ENCODE results near the gene LHFPL5. TPM values are rescaled to one million over a fixed set of nuclear protein-coding genes. Genes with fewer than 3 reads are reported as not detected.

LHFPL5 gene
- total RNA-seq, 1 donor from 2014 or later = not detected

DNA sequence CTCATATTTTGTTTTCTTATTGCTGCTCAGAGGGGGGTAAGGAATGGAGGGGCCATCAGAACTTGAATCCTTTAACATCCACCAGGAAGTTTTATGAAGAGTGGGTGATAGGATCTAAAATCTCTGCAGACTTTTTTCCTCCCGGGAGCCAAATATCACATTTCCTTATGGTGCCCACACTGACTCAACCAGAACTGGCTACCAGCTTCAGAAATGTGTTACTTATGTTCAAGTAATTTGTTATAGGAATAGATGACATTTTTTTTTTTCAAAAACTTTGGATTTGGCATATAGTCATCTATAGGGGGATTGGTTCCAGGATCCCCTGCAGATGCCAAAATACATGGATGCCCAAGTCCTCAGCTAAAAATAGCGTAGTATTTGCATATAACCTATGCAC, 18.4 kb downstream of the LHFPL5 start:
- intact Hi-C loops (cut with DNase I) = no loop called here
- Histone ChIP-seq H3K36me3 (no peaks in the 10 kb centered on the region), H3K4me3 (no peak overlapping the region), H3K4me1 (no peaks in the 10 kb centered on the region), H3K9me3 (no peaks in the 10 kb centered on the region), H3K27ac (no peak overlapping the region), H3K27me3 (ENCODE audit: low read depth) (no peaks in the 10 kb centered on the region)
- DNase-seq = no peak
- TF ChIP-seq, protein P1, sequence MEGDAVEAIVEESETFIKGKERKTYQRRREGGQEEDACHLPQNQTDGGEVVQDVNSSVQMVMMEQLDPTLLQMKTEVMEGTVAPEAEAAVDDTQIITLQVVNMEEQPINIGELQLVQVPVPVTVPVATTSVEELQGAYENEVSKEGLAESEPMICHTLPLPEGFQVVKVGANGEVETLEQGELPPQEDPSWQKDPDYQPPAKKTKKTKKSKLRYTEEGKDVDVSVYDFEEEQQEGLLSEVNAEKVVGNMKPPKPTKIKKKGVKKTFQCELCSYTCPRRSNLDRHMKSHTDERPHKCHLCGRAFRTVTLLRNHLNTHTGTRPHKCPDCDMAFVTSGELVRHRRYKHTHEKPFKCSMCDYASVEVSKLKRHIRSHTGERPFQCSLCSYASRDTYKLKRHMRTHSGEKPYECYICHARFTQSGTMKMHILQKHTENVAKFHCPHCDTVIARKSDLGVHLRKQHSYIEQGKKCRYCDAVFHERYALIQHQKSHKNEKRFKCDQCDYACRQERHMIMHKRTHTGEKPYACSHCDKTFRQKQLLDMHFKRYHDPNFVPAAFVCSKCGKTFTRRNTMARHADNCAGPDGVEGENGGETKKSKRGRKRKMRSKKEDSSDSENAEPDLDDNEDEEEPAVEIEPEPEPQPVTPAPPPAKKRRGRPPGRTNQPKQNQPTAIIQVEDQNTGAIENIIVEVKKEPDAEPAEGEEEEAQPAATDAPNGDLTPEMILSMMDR (IDR thresholded peaks at IDR 0.05) = no peak
- no peak for ATAC-seq

DNA sequence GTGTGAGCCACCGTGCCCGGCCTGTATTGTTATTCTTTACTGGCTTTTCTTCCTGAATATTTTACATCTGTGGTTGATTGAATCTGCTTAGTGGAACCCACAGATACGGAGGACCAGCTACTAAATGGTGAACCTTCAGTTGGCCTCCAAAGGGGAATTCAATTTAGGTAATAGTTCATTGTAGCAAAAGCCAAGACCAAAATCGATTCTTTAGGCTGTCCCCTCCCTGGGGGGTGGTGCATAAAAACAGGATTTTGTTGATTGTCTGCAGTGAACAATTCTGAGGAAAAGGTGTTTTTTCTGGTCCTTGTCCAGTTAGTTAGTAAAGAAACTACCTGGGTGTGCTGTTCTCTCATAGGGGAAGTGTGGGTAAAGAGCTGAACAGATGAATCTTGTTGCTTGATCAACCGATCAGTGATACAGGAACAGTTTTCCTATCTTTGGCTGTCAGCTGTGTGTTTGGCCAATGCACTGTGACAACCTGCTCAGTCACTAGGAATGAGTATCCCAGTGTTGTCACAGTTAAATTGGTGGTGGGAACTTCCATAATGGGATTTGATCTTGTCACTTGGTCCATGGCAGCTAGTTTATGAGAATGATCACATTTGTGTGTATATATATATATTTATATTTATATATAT, 19.5 kb downstream of the LHFPL5 start:
- H3K36me3 ChIP-seq = no peaks in the 10 kb centered on the region
- no peaks in the 10 kb centered on the region for H3K9me3 ChIP-seq
- DNase-seq (no peak), ATAC-seq (no peak)
- H3K4me3 ChIP-seq = no peak overlapping the region
- TF ChIP-seq, protein P1 (IDR thresholded peaks at IDR 0.05) = no peak
- H3K27ac ChIP-seq = no peak overlapping the region
- intact Hi-C loops (cut with DNase I) = no loop called here
- H3K4me1 ChIP-seq = no peaks in the 10 kb centered on the region
- H3K27me3 ChIP-seq (ENCODE audit: low read depth) = no peaks in the 10 kb centered on the region

DNA sequence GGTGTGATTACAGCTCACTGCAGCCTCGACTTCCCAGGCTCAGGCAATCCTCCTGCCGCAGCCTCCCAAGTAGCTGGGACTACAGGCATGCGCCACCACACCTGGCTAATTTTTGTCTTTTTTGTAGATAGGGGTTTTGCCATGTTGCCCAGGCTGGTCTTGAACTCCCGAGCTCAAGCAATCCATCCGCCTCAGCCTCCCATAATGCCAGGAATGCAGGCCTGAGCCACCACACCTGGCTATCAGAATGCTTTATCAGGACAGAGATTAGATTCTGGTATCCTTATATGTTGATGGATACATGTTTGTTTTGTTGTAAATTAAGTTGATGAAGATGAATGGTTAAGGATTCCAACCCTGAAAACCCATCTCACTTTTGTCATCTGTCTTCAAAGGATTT, 24.2 kb downstream of the LHFPL5 start:
- Histone ChIP-seq H3K27ac (no peak overlapping the region), H3K9me3 (no peaks in the 10 kb centered on the region), H3K27me3 (ENCODE audit: low read depth) (no peaks in the 10 kb centered on the region), H3K4me1 (no peaks in the 10 kb centered on the region), H3K4me3 (no peak overlapping the region), H3K36me3 (peaks cover 12% of the 10 kb centered on the region)
- TF ChIP-seq, protein P1 (IDR thresholded peaks at IDR 0.05) = no peak
- DNase-seq (no peak), ATAC-seq (no peak)
- intact Hi-C loops (cut with DNase I) = no loop called here

DNA sequence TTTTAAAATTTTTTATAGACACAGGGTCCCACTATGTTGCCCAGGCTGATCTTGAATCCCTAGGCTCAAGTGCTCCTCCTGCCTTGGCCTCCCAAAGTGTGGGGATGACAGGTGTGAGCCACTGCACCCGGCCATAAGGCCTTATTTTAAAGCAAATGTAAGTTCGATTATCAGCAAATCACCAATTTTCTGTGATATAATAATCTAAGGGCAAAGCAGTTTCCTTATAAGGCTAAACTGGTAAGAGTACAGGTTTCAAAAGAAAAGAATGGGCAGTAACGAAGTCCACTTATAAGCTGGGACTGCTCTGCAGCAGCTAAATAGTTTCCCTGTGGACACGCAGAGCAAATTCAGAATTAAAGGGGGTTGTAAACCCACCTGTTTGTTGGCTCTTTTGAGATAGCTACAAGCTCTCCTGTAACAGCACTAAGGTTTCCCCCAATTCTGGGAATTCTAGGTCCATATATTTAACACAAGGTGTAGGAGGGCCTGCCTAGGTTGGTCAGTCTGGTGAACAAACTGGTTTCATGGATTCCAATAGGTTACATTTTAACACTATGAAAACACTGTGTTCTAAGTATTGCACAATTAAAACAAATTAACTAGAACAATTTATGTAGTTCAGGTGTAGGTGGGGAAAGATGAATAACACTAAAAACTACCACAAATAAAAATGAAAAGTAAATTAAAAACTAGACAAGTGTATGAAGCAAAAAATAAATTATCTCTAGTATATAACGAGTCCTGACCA, 26.3 kb downstream of the LHFPL5 start:
- Histone ChIP-seq H3K4me1 (no peaks in the 10 kb centered on the region), H3K9me3 (no peaks in the 10 kb centered on the region), H3K4me3 (no peak overlapping the region), H3K27ac (no peak overlapping the region), H3K36me3 (peaks cover 32% of the 10 kb centered on the region), H3K27me3 (ENCODE audit: low read depth) (no peaks in the 10 kb centered on the region)
- TF ChIP-seq, protein P1 (IDR thresholded peaks at IDR 0.05) = no peak
- DNase-seq (no peak), ATAC-seq (peak in 1 of 2 donors; percentile 59)
- intact Hi-C loops (cut with DNase I) = no loop called here

DNA sequence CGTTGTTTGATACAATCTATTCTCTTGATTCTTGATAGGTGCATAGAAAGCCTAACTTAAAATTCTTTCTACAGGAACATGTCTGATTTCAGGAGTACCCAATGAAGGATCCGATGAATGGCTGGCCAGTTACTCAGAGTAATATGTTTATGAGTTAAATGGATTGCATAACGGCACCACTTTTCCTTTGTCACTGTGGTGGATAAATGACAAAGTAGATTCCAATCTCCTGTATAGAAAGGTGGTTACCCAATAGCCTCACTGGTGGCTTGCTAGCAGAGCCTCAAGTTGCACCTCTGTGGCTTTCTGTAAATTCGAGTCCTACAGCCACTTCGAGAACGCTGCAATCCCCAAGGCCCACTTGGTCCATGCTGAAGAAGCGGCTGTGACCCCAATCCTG, 28.4 kb downstream of the LHFPL5 start:
- intact Hi-C loops (cut with DNase I) = no loop called here
- DNase-seq (no peak), ATAC-seq (no peak)
- no peak overlapping the region for H3K4me3 ChIP-seq
- H3K36me3 ChIP-seq = peaks cover 53% of the 10 kb centered on the region
- TF ChIP-seq, protein P1 (IDR thresholded peaks at IDR 0.05) = no peak
- H3K4me1 ChIP-seq = no peaks in the 10 kb centered on the region
- no peak overlapping the region for H3K27ac ChIP-seq
- no peaks in the 10 kb centered on the region for H3K9me3 ChIP-seq
- H3K27me3 ChIP-seq (ENCODE audit: low read depth) = no peaks in the 10 kb centered on the region
